GM18868 (cell line): ENCODE measurements around the gene PTPRN.
"Not testable (repeated sequence)": the region's sequence is repeated elsewhere in the genome, so short reads cannot be mapped to it uniquely, and the experiment has no call there.

ENCODE experiments used
- ATAC-seq: cut with Tn5 transposase; IDR thresholded peaks from one replicate; pipeline ENCODE4 v1.9.1; 2021; ENCODE audit warnings: mild to moderate bottlenecking, moderate library complexity; ENCODE audit not compliant: unreplicated experiment

PTPRN gene

DNA sequence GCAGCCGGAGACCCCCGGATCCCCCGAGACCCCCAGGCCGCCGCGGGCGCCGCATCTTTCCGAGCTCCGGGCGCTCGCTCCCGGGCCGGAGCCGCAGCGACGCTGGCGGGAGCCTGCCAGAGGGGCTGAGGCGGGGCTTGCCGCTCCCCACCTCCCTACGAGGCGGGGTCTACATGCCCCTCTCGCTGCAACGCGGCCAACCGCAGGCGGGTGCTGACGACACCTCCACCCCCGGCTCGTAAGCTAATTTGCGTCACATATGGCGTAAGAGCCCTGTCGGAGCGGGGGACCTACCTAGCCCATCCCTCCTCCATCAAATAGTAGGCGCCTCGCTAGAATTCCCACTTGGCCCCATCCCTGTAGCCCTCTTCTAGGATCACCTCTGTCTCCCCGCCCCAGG lies at the start of gene PTPRN:
Gene PTPRN (minus strand): TSS at position 124 of the 400 bp plus-strand sequence. CDS start 69 bp downstream, at position 55.
- ATAC-seq, result no peak

- no peak for ATAC-seq
Measured at GRCh38 chr2:219358170-219359075, 49.2 kb upstream of the PTPRN start.

GRCh38 chr2:219356834-219357233 lies 47.6 kb upstream of the PTPRN start:
- no peak for ATAC-seq

DNA sequence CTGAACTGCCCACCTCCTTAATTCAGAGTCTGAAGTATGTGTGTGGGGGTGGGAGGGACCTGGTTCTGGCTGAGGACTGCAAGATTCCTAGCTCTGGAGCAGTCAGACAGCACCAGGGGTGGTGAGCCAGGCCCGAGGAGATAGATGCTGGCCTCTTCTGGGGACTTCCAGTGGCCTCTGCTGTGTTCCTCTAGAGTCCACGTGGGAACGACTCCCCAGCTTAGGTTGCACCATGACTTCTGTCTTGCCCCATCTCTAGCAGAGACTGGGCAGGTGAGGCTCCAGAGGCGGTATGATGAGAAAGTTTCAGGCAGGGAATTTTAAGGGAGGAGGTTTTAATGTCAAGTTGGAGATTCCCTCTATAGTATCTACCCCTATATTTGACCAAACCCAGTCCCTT lies 45.4 kb upstream of the PTPRN start:
- no peak for ATAC-seq

- ATAC-seq, result no peak
Measured at GRCh38 chr2:219353129-219353528, 43.9 kb upstream of the PTPRN start.

- ATAC-seq, result peak; percentile 76
Measured at GRCh38 chr2:219352448-219353023, 43.3 kb upstream of the PTPRN start.

DNA sequence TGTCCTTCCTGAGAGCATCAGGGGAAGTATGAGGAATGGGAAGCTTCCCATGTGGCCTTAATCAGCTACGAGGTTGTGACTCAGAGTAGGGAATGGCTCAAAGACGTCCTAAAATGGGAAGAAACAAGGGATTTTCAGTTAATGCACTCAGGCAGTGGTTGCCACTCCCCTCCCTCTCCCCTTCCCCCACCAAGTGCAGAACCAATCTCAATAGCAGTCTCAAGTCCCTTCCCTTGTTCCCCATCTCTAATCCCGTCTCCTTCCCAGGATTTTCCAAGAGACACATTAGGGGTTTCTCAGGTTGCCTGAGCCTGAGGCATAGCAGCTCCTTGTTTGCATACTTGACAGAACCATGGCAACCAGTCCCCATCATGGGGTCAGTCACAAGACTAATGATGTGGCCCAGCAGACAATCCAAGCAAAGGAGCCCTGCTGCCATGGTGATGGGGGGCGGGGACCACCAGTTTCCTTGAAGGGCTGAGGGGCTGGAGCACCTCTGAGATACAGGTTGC lies 41.6 kb upstream of the PTPRN start:
- no peak for ATAC-seq

- no peak for ATAC-seq
Measured at GRCh38 chr2:219350215-219350614, 41.0 kb upstream of the PTPRN start.

DNA sequence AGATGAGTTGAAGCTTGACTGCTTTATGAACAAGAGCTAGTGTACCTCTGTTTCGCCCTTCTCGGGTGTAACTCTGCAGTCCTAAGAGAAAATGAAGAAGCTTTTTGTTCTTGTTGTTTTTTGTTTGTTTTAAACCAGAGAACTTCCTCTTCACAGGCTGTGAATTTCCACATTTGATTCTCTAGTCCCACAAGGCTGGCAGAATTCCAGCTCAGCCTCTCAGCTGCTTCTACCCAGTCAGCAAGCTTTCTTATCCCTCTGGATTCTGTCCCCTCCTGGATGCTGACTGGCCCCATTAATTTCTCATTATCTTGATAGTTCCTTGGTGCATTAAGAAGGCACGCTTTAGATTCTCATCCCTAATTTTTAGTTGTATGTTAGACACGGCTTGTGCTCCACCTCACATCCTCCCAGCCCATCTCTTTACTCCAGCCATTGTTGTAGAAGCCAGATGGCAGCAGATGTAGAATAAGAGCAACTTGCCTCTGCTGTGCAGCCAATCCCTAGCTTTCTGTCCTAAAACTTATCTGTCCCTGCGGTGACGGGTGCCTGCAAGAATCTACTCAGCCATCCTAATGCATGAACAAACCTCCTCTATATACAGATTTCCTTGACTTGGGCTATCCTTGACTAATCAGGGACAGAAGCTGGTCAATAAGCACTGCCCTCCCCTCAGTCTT lies 35.7 kb upstream of the PTPRN start:
- ATAC-seq, result peak; percentile 69

DNA sequence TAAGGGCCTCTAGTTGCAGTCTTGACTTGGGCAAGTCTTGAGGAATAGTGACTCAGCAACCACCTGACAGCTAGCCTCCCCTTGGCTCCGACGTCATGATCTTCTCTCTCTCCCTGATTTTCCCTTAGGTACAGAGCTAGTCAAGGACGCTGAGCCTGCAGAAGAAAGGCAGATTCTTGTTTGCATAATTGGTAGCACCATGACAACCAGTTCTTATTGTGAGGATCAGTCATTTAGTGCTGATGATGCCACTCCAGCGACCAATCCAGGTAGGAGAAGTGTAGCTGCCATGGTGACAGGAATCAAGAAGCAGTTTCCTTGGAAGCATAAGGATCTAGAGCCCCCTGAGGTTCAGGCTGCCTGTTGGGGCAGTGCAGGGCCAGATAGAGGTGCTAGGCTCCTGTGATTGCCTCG lies 26.2 kb upstream of the PTPRN start:
- no peak for ATAC-seq

DNA sequence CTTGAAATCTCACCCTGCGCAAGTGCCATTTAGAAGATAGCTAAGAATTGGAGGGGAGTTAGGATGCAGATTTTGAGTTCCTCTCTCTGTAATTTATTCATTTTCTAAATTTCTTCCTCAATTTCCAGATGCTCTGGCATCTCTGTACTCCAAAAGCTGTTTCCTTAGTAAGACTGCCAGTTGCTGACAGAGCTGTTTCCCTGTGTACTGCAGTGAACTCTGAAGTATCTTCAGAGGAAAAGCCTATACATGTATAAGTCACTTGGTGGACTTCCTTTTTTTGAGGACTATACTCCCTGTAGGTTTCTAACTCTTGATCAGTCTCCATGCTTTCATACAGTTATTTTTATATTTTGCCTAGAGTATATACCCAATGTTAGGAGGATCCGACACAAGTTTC lies 24.9 kb upstream of the PTPRN start:
- ATAC-seq, result no peak

GRCh38 chr2:219332542-219332941 lies 23.3 kb upstream of the PTPRN start, which contains the start of gene RESP18:
Gene RESP18 (minus strand): TSS chr2:219332744.
- no peak for ATAC-seq

GRCh38 chr2:219331560-219332213 lies 22.5 kb upstream of the PTPRN start:
- ATAC-seq, result no peak

DNA sequence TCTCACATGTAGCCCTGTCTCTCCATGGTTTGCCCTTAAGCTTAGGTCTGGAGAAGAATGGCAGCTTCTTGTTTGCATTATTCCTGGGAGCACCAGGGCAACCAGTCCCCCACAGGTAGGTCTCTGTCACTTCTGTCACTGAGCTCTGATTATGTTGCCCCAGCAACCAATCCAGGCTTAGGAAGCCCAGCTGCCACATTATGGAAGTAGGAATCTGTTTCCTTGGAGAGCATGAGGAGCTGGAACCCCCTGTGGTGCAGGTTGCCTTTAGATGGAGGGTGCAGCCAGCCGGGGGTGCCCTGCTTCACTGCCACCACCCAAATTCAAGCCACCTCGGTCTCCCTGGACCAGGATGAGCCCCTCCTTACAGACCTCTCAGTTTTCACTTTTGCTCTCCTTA lies 18.5 kb upstream of the PTPRN start:
- no peak for ATAC-seq

DNA sequence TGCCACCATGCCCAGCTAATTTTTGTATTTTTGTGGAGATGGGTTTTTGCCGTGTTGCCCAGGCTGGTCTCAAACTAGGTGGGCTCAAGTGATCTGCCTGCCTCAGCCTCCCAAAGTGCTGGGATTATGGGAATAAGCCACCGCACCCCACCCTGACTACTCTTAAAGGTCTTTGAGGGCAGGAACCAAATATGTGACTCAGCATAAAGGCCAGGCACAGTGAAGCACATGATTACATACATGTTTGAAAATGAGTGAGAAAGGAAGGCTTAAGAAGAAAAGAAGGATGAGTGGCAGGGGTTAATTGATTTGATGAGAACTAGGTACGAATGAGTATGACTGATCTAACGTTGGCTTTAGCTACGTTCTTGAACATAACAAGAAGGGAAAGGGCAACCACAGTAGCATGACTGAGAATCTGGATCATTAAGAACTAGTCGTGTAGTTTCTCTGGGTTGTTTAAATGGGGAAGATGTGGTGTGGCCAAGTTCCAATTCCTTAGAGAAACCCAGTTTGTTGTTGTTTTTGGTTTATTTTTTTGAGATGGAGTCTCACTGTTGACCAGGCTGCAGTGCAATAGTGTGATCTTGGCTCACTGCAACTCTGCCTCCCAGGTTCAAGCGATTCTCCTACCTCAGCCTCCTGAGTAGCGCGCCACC lies 16.6 kb upstream of the PTPRN start:
- ATAC-seq, result no peak

DNA sequence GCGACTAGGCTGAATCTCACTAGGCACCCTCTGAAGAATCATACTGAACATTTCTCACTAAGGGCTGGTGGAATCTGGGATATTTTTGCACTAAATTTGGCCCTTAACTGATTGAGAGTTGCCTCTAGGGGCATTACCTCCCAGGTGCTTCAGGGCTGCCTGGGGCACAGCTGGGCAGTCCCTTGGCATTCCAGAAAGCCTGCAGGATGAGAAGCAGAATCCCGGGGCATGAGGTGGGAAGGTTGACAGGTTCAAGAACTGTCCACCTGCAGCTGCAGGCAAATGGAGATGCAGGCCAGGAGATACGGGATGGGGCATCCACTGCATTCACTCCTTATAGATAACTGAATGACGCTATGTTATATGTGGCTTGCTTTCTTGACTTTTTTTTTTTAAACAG lies 15.9 kb upstream of the PTPRN start:
- no peak for ATAC-seq

GRCh38 chr2:219323434-219323833 lies 14.2 kb upstream of the PTPRN start:
- no peak for ATAC-seq

DNA sequence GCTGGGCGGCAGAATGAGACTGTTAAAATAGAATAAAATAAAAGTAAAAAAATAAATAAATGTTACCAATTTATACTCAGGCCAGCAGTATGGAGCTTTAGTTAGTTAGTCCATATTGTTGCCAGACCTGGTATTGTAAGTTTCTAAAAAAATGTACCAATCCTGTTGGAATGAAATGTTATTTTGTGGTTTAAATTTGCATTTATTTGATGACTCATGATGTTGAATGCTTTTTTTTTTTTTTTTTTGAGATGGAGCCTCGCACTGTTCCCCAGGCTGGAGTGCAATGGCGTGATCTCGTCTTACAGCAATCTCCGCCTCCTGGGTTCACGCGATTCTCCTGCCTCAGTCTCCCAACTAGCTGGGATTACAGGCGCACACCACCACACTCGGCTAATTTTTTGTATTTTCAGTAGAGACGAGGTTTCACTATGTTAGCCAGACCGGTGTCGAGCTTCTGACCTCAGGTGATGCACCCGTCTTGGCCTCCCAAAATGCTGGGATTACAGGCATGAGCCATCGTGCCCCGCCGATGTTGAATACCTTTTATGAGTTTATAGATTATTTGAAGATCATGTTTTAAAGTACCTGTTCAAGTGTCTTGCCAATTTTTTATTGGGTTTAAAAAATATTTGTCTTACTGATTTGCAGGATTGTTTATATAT lies 5.7 kb upstream of the PTPRN start:
- ATAC-seq, result no peak

DNA sequence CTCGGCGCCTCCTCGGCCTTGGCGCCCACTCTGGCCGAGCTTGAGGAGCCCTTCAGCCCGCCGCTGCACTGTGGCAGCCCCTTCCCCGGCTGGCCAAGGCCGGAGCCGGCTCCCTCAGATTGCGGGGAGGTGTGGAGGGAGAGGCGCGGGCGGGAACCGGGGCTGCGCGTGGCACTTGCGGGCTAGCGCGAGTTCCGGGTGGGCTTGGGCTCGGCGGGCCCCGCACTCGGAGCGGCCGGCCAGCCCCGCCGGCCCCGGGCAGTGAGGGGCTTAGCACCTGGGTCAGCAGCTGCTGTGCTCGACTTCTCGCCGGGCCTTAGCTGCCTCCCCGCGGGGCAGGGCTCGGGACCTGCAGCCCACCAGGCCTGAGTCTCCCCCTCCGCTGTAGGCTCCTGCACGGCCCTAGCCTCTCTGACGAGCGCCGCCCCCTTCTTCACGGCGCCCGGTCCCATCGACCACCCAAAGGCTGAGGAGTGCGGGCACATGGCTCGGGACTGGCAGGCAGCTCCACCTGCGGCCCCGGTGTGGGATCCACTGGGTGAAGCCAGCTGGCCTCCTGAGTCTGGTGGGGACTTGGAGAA lies 3.6 kb upstream of the PTPRN start:
- ATAC-seq, result not testable (repeated sequence)
